Kidney (tissue), 14 donors: ENCODE measurements around the gene DYNC2H1. TPM values are rescaled to one million over a fixed set of nuclear protein-coding genes. Genes with fewer than 3 reads are reported as not detected.

Source experiments
- DNase-seq, 5 donors: peaks; one replicate each; pipeline ENCODE4 v3.0.0-alpha.2; 2013 to 2020
- FAIRE-seq: peaks from 2 replicates; lab custom pipeline; 2012; peaks lifted over from hg19 to GRCh38; lab: Jason Lieb, UNC
- H3K27ac ChIP-seq, 2 donors: one replicate each; pipeline ENCODE4 v1.7.0; 2013; ENCODE audit warnings: low read depth in 2 of 2, low read length in 2 of 2, inconsistent platforms in 1 of 2
- H3K27me3 ChIP-seq: one replicate; pipeline ENCODE4 v1.7.1; 2013; ENCODE audit warnings: low read length, inconsistent platforms; ENCODE audit not compliant: control insufficient read depth, insufficient read depth
- H3K36me3 ChIP-seq, 3 donors: one replicate each; pipeline versions ENCODE4 v1.7.0 to v1.7.1; 2013; ENCODE audit warnings: low read length in 3 of 3, control low read depth in 1 of 3, inconsistent platforms in 1 of 3; ENCODE audit not compliant: insufficient read depth in 3 of 3, control insufficient read depth in 2 of 3
- H3K4me1 ChIP-seq, 3 donors: one replicate each; pipeline versions ENCODE4 v1.7.0 to v1.7.1; 2013; ENCODE audit warnings: low read length in 3 of 3, inconsistent platforms in 1 of 3, low read depth in 1 of 3; ENCODE audit not compliant: control insufficient read depth in 2 of 3, insufficient read depth in 2 of 3
- H3K4me3 ChIP-seq, 3 donors: one replicate each; pipeline versions ENCODE4 v1.7.0 to v1.8.1; 2013; ENCODE audit warnings: low read length in 3 of 3, control low read depth in 1 of 3, inconsistent platforms in 1 of 3
- H3K9ac ChIP-seq, 3 donors: one replicate each; pipeline versions ENCODE4 v1.7.0 to v1.7.1; 2013; ENCODE audit warnings: low read length in 3 of 3, control low read depth in 1 of 3, inconsistent platforms in 1 of 3
- H3K9me3 ChIP-seq, 3 donors: one replicate each; pipeline versions ENCODE4 v1.7.0 to v1.7.1; 2013; ENCODE audit warnings: low read length in 3 of 3, control low read depth in 1 of 3, inconsistent platforms in 1 of 3; ENCODE audit not compliant: control insufficient read depth in 2 of 3, insufficient read depth in 1 of 3
- CTCF ChIP-seq: IDR thresholded peaks from 3 replicates; pipeline ENCODE4 v1.5.1; 2012; ENCODE audit warnings: mild to moderate bottlenecking, moderate library complexity, borderline replicate concordance; ENCODE audit not compliant: insufficient read depth; ENCODE audit errors: extremely low read depth
- intact Hi-C: fragments of 100-400 bp; cut with DNase I; formaldehyde crosslinking; loops from one replicate; pipeline ENCODE4 v1.11.1; 2022
- polyA plus RNA-seq: library from polyadenylated mRNA; stranded (reverse); fragments of 350-450 nt; fragmentation: Illumina TruSeq; extraction: RNeasy Lipid Tissue Mini Kit (QIAGEN cat#74804); gene quantifications from one replicate; pipeline ENCODE4 v1.2.3, GENCODE V29; 2014; ENCODE audit warnings: low read depth, low replicate concordance; ENCODE audit not compliant: insufficient read depth
- total RNA-seq: library from RNA; stranded (reverse); fragmentation: NEBNext Ultra II Directional; extraction: Animal tissue kit (Norgen Biotek cat#: 25700); gene quantifications from one replicate; pipeline ENCODE4 v1.2.1, GENCODE V29; 2021
- donor health status: control.
- donor health status: control.
- donor health status: control.
- donor health status: control.
- donor health status: control.
- donor health status: DM: yes; HTN: yes; CAD: no.
- donor health status: Normal renal cell carcinoma (clear cell type).

The DYNC2H1 gene
- total and polyA plus RNA-seq, 2 donors from 2014 or later, result 13.5 to 30.9 TPM

GRCh38 chr11:103407641-103408040, 298.4 kb downstream of the DYNC2H1 start:
- Histone ChIP-seq H3K4me3 (no peak overlapping the region), H3K9ac (no peak overlapping the region), H3K36me3 (no peaks in the 10 kb centered on the region), H3K27ac (no peak overlapping the region), H3K27me3 (no peaks in the 10 kb centered on the region), H3K4me1 (no peaks in the 10 kb centered on the region), H3K9me3 (no peaks in the 10 kb centered on the region)
- intact Hi-C loops, result no loop called here
- no peak for TF ChIP-seq CTCF
- no peak for DNase-seq
- FAIRE-seq, result no peak

DNA sequence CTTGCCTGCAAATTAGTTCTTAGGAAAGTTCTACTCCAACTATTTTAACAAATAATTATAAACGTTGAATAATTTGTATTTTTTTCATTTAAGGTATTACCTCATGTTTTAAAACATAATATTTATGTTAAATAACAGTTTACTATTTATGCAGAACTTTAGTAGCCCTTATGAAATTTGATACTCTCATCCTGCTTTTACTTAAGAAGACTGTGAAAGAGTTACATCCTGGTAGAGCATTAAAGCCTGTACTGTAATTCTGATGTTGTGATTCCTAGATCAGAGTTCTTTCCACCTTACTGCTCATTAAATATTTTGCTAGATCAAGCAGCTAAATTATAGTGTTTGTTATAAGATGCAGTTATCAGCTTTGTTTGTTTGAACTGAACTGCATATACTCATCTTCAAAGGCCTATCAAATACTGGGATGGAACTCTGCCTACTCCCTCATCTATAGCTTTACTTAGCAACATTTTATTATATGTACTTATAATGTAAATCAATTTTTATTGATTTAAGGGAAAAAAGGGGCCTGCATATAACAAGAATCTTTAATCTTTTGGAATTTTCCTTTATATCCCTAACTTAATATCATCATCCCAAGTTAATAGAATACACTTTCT, 304.2 kb downstream of the DYNC2H1 start:
- no peak for TF ChIP-seq CTCF
- no peaks in the 10 kb centered on the region for H3K4me1 ChIP-seq
- no peaks in the 10 kb centered on the region for H3K36me3 ChIP-seq
- H3K9me3 ChIP-seq, result no peaks in the 10 kb centered on the region
- FAIRE-seq, result no peak
- H3K27me3 ChIP-seq, result no peaks in the 10 kb centered on the region
- no peak overlapping the region for H3K4me3 ChIP-seq
- no peak for DNase-seq
- intact Hi-C loops, result no loop called here
- no peak overlapping the region for H3K9ac ChIP-seq
- no peak overlapping the region for H3K27ac ChIP-seq

DNA sequence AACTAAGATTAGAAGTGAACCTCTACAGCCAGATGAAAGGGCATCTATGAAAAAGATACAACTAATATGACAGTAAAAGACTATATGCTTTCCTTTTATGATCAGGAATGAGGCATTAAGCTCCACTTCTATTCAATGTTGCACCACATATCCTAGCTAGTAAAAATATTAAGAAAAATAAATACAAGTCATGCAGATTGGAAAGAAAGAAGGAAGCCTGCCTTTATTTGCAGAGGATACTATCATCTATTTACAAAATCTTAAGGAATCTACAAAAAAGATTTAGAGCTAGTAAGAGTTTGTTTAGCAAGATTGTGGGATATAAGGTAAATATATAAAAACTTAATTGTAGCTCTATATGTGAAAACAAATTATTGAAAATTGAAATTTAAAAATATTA, 308.8 kb downstream of the DYNC2H1 start:
- TF ChIP-seq CTCF, result no peak
- Histone ChIP-seq H3K27ac (no peak overlapping the region), H3K4me1 (no peaks in the 10 kb centered on the region), H3K9ac (no peak overlapping the region), H3K9me3 (no peaks in the 10 kb centered on the region), H3K36me3 (no peaks in the 10 kb centered on the region), H3K27me3 (no peaks in the 10 kb centered on the region), H3K4me3 (no peak overlapping the region)
- FAIRE-seq (no peak), DNase-seq (no peak)
- intact Hi-C loops, result no loop called here

- Histone ChIP-seq H3K27me3 (no peaks in the 10 kb centered on the region), H3K4me3 (no peak overlapping the region), H3K9me3 (no peaks in the 10 kb centered on the region), H3K36me3 (no peaks in the 10 kb centered on the region), H3K27ac (no peak overlapping the region), H3K9ac (no peak overlapping the region), H3K4me1 (no peaks in the 10 kb centered on the region)
- DNase-seq (no peak), FAIRE-seq (no peak)
- intact Hi-C loops, result no loop called here
- TF ChIP-seq CTCF, result no peak
Measured at GRCh38 chr11:103420593-103420992, 311.4 kb downstream of the DYNC2H1 start.
